HG03571 (cell line): ENCODE data around the gene SLC2A9.

Experiments used
- ATAC-seq: cut with Tn5 transposase; IDR thresholded peaks from one replicate; pipeline ENCODE4 v1.9.1; 2021; ENCODE audit not compliant: unreplicated experiment

Gene SLC2A9

DNA sequence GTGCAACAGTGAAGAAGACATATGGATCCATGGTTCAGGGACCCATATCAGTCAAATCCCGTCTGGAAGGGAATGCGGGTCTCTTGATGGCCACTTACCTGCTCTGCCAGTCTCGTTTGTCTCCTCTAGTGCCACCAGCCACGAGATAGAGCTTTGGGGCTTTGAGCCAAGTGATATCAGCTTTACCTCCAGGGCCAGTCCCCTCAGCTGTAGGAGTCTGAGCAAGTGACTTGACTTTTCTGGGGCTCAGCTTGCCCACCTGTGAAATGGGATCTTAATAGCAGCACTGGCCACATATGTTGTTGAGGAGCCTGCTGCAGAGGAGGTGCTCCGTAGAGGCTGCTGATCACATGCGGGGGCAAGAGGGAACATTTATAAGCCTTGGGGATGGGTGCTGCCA, 1.2 kb downstream of the SLC2A9 start:
- no peak for ATAC-seq

- ATAC-seq, result no peak
Observed at GRCh38 chr4:10019521-10020051, 1.7 kb downstream of the SLC2A9 start.

DNA sequence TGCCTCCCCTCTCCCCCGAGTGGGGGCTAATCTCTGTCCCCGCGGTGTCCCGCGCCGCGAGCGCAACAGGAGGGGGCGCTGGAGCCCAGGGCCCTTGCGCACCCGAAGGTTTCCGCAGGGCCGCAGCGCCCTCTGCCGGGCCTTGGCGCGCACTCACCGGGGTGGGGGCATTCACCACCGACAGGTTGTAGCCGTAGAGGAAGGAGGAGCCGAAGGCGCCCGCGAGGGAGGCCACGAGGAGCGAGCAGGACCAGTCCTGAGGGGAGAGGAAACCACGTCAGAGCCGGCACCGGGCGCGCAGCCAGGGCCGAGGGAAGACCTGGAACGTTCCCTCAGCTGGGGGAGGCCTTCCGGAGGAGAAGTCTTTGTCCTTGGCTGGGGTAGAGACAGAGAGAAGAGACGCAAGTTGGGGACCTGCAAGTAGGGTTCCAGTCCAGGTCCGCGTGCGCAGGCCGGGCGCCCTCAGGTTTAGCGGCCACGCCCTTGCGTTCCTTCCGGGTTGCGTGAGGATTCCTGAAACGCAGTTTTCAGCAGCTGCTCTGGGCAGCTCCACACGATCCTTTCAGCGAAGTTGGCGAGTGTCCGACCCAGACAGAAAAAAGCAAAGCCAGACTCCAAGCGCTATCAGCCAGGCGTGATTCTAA, 2.4 kb downstream of the SLC2A9 start:
- ATAC-seq, result peak; percentile 97

DNA sequence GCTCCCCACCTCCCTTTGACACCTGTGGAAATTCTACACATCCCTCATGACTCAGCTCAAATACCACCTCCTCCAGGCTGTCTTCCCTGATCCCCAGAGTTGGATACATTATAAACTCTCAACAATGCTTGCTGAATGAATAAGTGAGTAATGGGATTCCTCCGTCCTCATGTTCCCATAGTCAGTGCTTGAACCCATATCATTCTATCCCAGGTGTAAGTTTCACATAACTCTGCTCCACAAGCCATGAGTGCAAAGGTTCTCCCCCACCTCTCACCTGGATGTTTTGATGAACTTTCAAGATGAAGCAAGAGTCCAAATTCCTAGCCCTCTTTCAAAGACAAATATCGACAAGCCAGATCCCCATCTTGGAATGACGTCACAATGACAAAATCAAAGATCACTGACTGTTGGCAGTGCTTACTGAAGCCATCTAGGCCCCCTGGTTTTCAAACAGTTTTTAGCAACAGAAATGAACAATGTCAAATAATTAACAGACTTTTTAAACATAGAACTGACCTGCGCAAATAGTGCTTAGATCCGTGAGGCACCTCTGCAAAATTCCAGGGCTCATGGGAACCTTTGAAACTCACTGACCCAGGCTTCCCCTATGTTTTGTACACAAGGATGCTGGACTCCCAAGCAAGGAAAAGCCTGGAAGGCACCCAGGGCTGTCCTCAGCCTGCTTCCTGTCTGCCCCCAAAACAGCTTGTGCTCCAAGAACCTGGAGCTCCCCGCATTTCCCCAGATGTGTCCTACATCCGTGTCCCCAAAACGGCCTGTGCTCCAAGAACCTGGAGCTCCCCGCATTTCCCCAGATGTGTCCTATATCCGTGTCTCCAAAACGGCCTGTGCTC, 4.0 kb downstream of the SLC2A9 start:
- ATAC-seq, result no peak

DNA sequence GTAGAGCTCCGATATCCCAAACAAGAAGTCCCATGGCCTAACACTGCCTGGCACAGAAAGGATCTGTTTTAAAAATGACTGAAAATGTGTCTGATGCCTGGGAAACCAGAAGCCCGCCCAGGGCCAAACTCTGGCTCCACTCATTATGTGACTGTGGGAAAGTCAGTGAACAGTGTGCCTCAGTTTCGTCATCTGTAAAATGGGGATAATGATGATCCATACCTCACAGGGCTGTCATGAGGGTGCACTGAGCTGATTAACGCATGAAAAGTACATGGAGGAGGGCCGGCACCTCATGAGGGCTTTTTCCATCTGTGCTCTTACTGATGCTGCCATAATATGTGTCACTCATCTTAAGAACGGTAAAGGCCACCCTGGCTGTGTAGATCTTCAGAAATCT, 5.1 kb downstream of the SLC2A9 start:
- no peak for ATAC-seq

DNA sequence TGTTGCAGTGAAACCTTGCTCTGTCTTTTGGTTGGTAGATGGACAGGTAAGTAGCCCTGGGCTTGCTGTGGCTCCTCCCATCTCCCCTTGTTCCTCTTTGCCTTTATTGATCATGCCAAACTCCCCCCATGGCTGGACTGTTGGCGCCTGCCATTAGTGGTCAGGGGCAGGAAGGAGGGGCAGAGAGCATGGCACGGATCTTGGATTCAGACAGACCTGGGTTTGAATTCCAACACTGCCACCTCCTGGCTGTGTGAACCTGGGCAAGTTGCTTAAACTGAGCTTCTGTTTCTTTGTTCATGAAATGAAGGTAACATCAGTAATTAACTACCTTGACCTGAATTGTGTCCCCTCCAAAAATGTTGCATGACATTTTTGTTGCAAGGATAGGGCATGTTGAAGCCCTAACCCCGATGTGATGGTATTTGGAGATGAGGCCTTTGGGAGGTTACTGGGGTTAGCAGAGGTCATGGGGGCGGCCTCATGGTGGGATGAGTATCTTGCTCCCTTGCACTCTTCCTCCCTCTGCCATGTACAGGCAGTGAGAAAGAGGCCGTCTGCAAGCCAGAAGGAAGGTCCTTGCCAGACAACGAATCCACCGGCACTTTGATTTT, 6.0 kb downstream of the SLC2A9 start:
- no peak for ATAC-seq

DNA sequence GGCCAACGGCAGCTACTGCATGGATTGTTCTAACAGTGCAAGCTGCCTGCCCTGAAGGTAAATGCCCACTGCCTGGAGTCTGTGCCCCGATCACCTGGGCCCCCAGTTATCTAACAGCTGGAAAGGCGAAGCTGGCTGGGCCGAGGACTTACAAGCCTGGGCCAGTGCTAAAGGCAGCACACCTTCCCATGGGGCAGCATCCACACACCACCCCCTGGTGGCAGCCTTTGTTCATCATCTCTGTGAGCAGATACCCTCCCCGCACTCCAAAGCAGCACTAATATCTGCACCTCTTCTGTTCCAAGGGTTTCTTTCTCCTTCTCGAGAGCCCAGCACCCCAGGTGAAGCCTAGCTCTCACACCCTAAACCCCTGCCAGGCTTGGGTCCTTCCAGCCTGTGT, 7.6 kb downstream of the SLC2A9 start:
- ATAC-seq, result no peak

DNA sequence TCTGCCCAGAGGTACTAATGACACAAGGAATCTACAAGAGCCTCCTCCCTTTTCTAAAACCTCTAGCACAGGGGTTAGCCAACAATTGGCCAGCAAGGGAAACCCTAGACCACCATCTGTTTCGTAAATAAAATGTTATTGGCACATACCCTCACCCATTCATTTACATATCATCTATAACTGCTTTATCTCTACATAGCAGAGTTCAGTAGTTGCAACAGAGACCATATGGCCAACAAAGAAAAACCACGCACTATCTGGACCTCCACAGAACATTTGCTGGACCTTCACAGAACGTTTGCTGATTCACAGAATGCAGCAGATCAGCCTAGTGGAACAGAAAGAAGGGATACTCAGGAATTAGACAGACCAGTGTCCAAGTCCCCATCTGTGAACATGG, 9.4 kb downstream of the SLC2A9 start:
- ATAC-seq, result no peak

GRCh38 chr4:10011277-10011676, 10.0 kb downstream of the SLC2A9 start:
- ATAC-seq, result no peak

- no peak for ATAC-seq
Observed at GRCh38 chr4:10009861-10010500, 11.3 kb downstream of the SLC2A9 start.

- ATAC-seq, result no peak
Observed at GRCh38 chr4:10008609-10009005, 12.7 kb downstream of the SLC2A9 start.

GRCh38 chr4:10007793-10008608, 13.3 kb downstream of the SLC2A9 start:
- no peak for ATAC-seq

- no peak for ATAC-seq
Observed at GRCh38 chr4:10007436-10007740, 13.9 kb downstream of the SLC2A9 start.

DNA sequence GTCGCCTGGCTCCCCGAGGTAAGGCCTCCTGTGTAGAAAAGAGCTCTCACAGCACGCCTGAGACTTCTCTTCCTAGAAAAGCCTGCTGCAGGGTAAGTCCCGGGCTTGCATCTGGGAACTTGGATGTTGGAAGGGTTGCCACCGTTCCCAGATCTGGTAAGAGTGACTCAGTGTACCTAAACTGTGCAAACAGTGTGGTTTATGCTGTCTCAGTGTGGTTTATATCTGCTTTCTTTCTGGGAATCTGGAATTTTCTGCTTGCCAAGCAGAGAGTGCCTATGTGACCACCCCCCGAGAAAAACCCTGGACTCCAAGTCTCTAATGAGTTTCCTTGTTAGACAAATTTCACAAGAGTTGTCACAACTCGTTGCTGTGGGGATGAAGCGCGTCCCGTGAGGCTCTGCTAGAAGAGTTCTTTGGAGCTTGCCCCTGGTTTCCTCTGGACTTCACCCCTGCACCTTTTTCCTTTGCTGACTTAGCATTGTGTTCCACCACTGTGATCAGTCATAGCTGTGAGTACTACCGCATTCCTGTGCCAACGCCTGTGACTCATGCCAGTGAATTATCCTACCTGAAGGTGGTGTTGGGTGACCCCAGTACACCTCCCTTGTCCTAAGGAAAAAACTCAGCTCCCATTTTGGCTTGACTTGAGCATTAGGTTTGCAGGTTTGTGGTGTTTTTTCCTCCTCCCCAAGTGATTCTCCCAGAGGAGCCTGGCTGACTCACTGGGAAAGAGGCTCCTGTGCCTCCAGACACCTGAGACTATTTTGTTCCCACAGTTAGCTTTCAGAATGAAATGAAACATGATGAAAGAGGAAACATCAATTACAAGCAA, 14.5 kb downstream of the SLC2A9 start:
- ATAC-seq, result no peak

DNA sequence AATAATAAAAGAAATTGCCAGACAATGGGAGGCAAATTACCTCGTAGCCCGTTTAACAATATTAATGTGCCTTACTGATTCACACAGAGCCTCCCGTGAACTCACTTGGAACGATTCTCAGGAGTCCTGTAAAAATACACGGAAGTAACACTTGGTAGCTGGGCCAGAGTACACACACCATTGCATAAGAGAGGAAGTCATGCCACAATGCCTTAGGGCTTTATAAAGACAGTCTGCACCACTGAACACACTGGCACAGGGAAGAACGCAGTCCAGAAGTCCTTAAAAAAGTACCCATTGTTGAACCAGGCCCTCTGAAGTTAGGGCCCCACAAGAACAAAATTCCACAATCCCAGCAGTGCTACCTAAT, 15.1 kb downstream of the SLC2A9 start:
- ATAC-seq, result peak; percentile 58

DNA sequence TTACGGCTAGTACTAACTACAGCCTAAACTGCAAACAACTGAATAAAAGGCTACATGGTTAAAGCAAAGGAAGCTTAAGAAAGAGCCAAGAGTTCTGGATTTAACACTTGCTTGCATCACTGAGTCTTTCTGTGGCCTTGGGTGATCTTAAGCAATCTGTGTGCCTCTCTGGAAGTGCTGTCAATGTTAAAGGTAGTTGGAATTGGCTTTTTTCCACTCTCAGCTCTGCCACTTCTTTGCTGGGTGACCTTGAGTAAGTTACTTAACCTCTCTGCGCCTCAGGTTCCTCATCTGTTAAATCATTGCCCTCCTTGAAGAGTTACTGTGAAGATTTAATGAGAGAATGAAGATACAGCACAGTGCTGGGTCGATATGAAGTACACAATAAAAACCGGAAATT, 15.7 kb downstream of the SLC2A9 start:
- ATAC-seq, result no peak

- ATAC-seq, result peak; percentile 30
Observed at GRCh38 chr4:10003666-10004065, 17.6 kb downstream of the SLC2A9 start.

GRCh38 chr4:10002278-10002677, 19.0 kb downstream of the SLC2A9 start:
- no peak for ATAC-seq

- no peak for ATAC-seq
Observed at GRCh38 chr4:10001757-10002156, 19.5 kb downstream of the SLC2A9 start.
